Right atrium auricular region (tissue), 2 donors: ENCODE data around the gene NEU4. TPM values are rescaled to one million over a fixed set of nuclear protein-coding genes. Genes with fewer than 3 reads are reported as not detected.

ENCODE experiments used
- DNase-seq: peaks from one replicate; pipeline ENCODE4 v3.0.0-alpha.2; 2019; ENCODE audit warnings: low spot score
- H3K27ac ChIP-seq, 2 donors: fragments of 200-600 bp; sonication (generic); 1 replicate in 1 of 2; 2 replicates in 1 of 2; pipeline ENCODE4 v1.5.1; 2016 to 2019
- H3K27me3 ChIP-seq, 2 donors: fragments of 200-600 bp; sonication (generic); one replicate each; pipeline versions ENCODE4 v1.5.1 to v1.6.0; 2017 to 2019
- H3K36me3 ChIP-seq: fragments of 200-600 bp; sonication (generic); one replicate; pipeline ENCODE4 v1.5.1; 2016
- H3K4me1 ChIP-seq, 2 donors: fragments of 200-600 bp; sonication (generic); one replicate each; pipeline versions ENCODE4 v1.5.1 to v1.6.0; 2017 to 2019
- H3K4me3 ChIP-seq, 2 donors: fragments of 200-600 bp; sonication (generic); 1 replicate in 1 of 2; 2 replicates in 1 of 2; pipeline ENCODE4 v1.5.1; 2017 to 2019; ENCODE audit warnings: mild to moderate bottlenecking in 1 of 2, moderate library complexity in 1 of 2
- H3K9me3 ChIP-seq, 2 donors: fragments of 200-600 bp; sonication (generic); one replicate each; pipeline ENCODE4 v1.5.1; 2019
- CTCF ChIP-seq, 2 donors: fragments of 200-600 bp; sonication (generic); IDR thresholded peaks; one replicate each; pipeline ENCODE4 v1.5.1; 2019; ENCODE audit warnings: antibody characterized with exemption in 2 of 2
- total RNA-seq, 2 donors: library from RNA; depleted of rRNA; stranded (reverse); fragments of >200 nt; gene quantifications; one replicate each; pipeline ENCODE4 v1.1.0, GENCODE V29; 2016

NEU4 gene
- total RNA-seq, 2 donors from 2014 or later = 0.31 TPM; not detected in 1

GRCh38 chr2:241769819-241770184 lies 39.2 kb upstream of the NEU4 start:
- no peak for TF ChIP-seq CTCF (IDR thresholded peaks at IDR 0.05)
- Histone ChIP-seq H3K9me3 (no peaks in the 10 kb centered on the region), H3K4me3 (no peak overlapping the region), H3K27me3 (no peaks in the 10 kb centered on the region), H3K36me3 (no peaks in the 10 kb centered on the region), H3K27ac (no peak overlapping the region), H3K4me1 (no peaks in the 10 kb centered on the region)
- no peak for DNase-seq

- DNase-seq = peak; percentile 53
- no peak for TF ChIP-seq CTCF (IDR thresholded peaks at IDR 0.05)
- H3K27me3 ChIP-seq = no peaks in the 10 kb centered on the region
These were observed 38.6 kb upstream of the NEU4 start for GRCh38 chr2:241770185-241770935.

GRCh38 chr2:241770936-241771285 lies 38.1 kb upstream of the NEU4 start:
- no peak for TF ChIP-seq CTCF (IDR thresholded peaks at IDR 0.05)
- H3K4me3 ChIP-seq = no peak overlapping the region

More at GRCh38 chr2:241770185-241770935, 38.6 kb upstream of the NEU4 start:
- H3K27ac ChIP-seq = no peak overlapping the region
- no peaks in the 10 kb centered on the region for H3K4me1 ChIP-seq
- no peak overlapping the region for H3K4me3 ChIP-seq
- H3K36me3 ChIP-seq = no peaks in the 10 kb centered on the region
- H3K9me3 ChIP-seq = no peaks in the 10 kb centered on the region

GRCh38 chr2:241771286-241772062 lies 37.5 kb upstream of the NEU4 start:
- no peak for TF ChIP-seq CTCF (IDR thresholded peaks at IDR 0.05)
- H3K36me3 ChIP-seq = no peaks in the 10 kb centered on the region
- H3K4me3 ChIP-seq = no peak overlapping the region
- no peak overlapping the region for H3K27ac ChIP-seq
- H3K9me3 ChIP-seq = no peaks in the 10 kb centered on the region
- peak; percentile 57 for DNase-seq
- no peaks in the 10 kb centered on the region for H3K27me3 ChIP-seq
- no peaks in the 10 kb centered on the region for H3K4me1 ChIP-seq

More at GRCh38 chr2:241770936-241771285, 38.1 kb upstream of the NEU4 start:
- Histone ChIP-seq H3K36me3 (no peaks in the 10 kb centered on the region), H3K27me3 (no peaks in the 10 kb centered on the region), H3K9me3 (no peaks in the 10 kb centered on the region), H3K4me1 (no peaks in the 10 kb centered on the region), H3K27ac (no peak overlapping the region)
- DNase-seq = no peak

- Histone ChIP-seq H3K9me3 (no peaks in the 10 kb centered on the region), H3K27me3 (no peaks in the 10 kb centered on the region), H3K27ac (no peak overlapping the region), H3K36me3 (no peaks in the 10 kb centered on the region), H3K4me3 (no peak overlapping the region), H3K4me1 (no peaks in the 10 kb centered on the region)
- peak; percentile 46 for DNase-seq
- TF ChIP-seq CTCF (IDR thresholded peaks at IDR 0.05) = no peak
These were observed 36.9 kb upstream of the NEU4 start for GRCh38 chr2:241772063-241772499.
